ENCODE data around the gene COQ6.
A peak's percentile ranks its signal among the peaks of the same experiment; 100 is the strongest.
"Not testable (repeated sequence)": the region's sequence is repeated elsewhere in the genome, so short reads cannot be mapped to it uniquely, and the experiment has no call there.

The COQ6 gene

GRCh38 chr14:73949752-73950734, at the start of gene COQ6, which contains the start of gene FAM161B:
Gene COQ6 (plus strand): TSS chr14:73950302. CDS start chr14:73950333, 31 bp downstream.
Gene FAM161B (minus strand): TSS chr14:73950094. CDS start chr14:73950026, 68 bp downstream.
- H3K4me3 ChIP-seq (ENCODE audit: control insufficient read depth, low read depth, low read length) = peak within 1 kb of the TSS; percentile 96
- peak; percentile 81 for DNase-seq (ENCODE audit: low read depth)
- TF ChIP-seq CTCF (IDR thresholded peaks at IDR 0.05; ENCODE audit: control insufficient read depth, insufficient read depth, low read depth, low read length, missing control alignments) = no peak

GRCh38 chr14:73903028-73903427, 47.1 kb upstream of the COQ6 start:
- no peak for TF ChIP-seq CTCF (IDR thresholded peaks at IDR 0.05; ENCODE audit: control insufficient read depth, insufficient read depth, low read depth, low read length, missing control alignments)
- H3K4me3 ChIP-seq (ENCODE audit: control insufficient read depth, low read depth, low read length) = no peak overlapping the region
- DNase-seq (ENCODE audit: low read depth) = no peak

- DNase-seq (ENCODE audit: low read depth) = no peak
- TF ChIP-seq CTCF (IDR thresholded peaks at IDR 0.05; ENCODE audit: control insufficient read depth, insufficient read depth, low read depth, low read length, missing control alignments) = no peak
- H3K4me3 ChIP-seq (ENCODE audit: control insufficient read depth, low read depth, low read length) = no peak overlapping the region
These were observed 40.4 kb upstream of the COQ6 start for GRCh38 chr14:73909681-73910080.

GRCh38 chr14:73913256-73913655, 36.8 kb upstream of the COQ6 start:
- no peak for TF ChIP-seq CTCF (IDR thresholded peaks at IDR 0.05; ENCODE audit: control insufficient read depth, insufficient read depth, low read depth, low read length, missing control alignments)
- H3K4me3 ChIP-seq (ENCODE audit: control insufficient read depth, low read depth, low read length) = no peak overlapping the region
- no peak for DNase-seq (ENCODE audit: low read depth)

- no peak for TF ChIP-seq CTCF (IDR thresholded peaks at IDR 0.05; ENCODE audit: control insufficient read depth, insufficient read depth, low read depth, low read length, missing control alignments)
- H3K4me3 ChIP-seq (ENCODE audit: control insufficient read depth, low read depth, low read length) = no peak overlapping the region
- DNase-seq (ENCODE audit: low read depth) = no peak
These were observed 33.8 kb upstream of the COQ6 start for GRCh38 chr14:73916324-73916723.

- not testable (repeated sequence) for H3K4me3 ChIP-seq (ENCODE audit: control insufficient read depth, low read depth, low read length); DNase-seq (ENCODE audit: low read depth)
These were observed 30.6 kb upstream of the COQ6 start for GRCh38 chr14:73919457-73919856.

GRCh38 chr14:73924337-73924736, 25.8 kb upstream of the COQ6 start:
- no peak for DNase-seq (ENCODE audit: low read depth)
- H3K4me3 ChIP-seq (ENCODE audit: control insufficient read depth, low read depth, low read length) = no peak overlapping the region
- TF ChIP-seq CTCF (IDR thresholded peaks at IDR 0.05; ENCODE audit: control insufficient read depth, insufficient read depth, low read depth, low read length, missing control alignments) = no peak

All from AG09309 (cell line).